Thoracic aorta (tissue), 2 donors: ENCODE results near the gene DENND4B. TPM values are rescaled to one million over a fixed set of nuclear protein-coding genes. Genes with fewer than 3 reads are reported as not detected.
A peak's percentile ranks its signal among the peaks of the same experiment; 100 is the strongest.

Experiments used
- ATAC-seq: fragments of 150-250 bp; one replicate; pipeline ENCODE4 v1.8.0; 2017; ENCODE audit warnings: low read depth; ENCODE audit not compliant: insufficient number of reproducible peaks, low FRiP score
- DNase-seq: peaks from one replicate; pipeline ENCODE4 v3.0.0-alpha.2; 2020; ENCODE audit warnings: low spot score
- H3K27ac ChIP-seq, 2 donors: fragments of 200-600 bp; sonication (generic); 1 replicate in 1 of 2; 2 replicates in 1 of 2; pipeline ENCODE4 v1.5.1; 2016; ENCODE audit warnings: mild to moderate bottlenecking in 2 of 2, moderate library complexity in 2 of 2
- H3K27me3 ChIP-seq: fragments of 200-600 bp; sonication (generic); replicated peaks from 2 replicates; pipeline ENCODE4 v1.6.0; 2016; ENCODE audit warnings: mild to moderate bottlenecking; ENCODE audit not compliant: insufficient read depth
- H3K36me3 ChIP-seq: fragments of 200-600 bp; sonication (generic); one replicate; pipeline ENCODE4 v1.5.1; 2016
- H3K4me1 ChIP-seq, 2 donors: fragments of 200-600 bp; sonication (generic); 1 replicate in 1 of 2; 2 replicates in 1 of 2; pipeline versions ENCODE4 v1.5.1 to v1.6.0; 2016; ENCODE audit warnings: low read depth in 2 of 2, mild to moderate bottlenecking in 1 of 2; ENCODE audit not compliant: control insufficient read depth in 1 of 2
- H3K4me3 ChIP-seq: fragments of 200-600 bp; sonication (generic); 2 replicates; pipeline ENCODE4 v1.5.1; 2016; ENCODE audit warnings: mild to moderate bottlenecking
- H3K9me3 ChIP-seq: fragments of 200-600 bp; sonication (generic); 2 replicates; pipeline ENCODE4 v1.5.1; 2016
- CTCF ChIP-seq: fragments of 200-600 bp; sonication (generic); IDR thresholded peaks from one replicate; pipeline ENCODE4 v1.5.1; 2019; ENCODE audit warnings: antibody characterized with exemption
- total RNA-seq, 2 donors: library from RNA; depleted of rRNA; stranded (reverse); fragments of >200 nt; gene quantifications; one replicate each; pipeline versions ENCODE4 v1.1.0 to v1.2.3, GENCODE V29; 2016

The DENND4B gene
- total RNA-seq, 2 donors from 2014 or later, result 59.0 to 82.7 TPM

DNA sequence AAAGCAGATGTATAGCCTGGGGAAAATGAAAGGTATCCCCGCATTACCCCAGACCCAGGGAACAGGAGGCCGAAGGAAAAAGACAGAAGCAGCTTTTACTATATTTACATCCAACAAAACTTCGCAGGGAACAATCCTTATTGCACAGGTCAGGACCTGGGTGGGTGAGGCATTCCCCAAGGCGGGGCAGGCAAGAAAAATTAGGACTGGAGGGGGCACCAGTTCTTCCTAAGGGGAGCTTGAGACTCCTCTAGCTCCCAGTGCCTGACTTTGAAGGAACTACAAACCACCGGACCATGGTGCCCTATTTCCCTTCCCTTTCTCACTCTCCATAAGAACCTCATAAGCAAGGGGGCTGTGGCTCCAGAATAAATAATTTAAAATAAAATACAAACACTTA lies 17.1 kb downstream of the DENND4B start:
- ATAC-seq, result no peak
- TF ChIP-seq CTCF, result no peak
- H3K4me1 ChIP-seq, result no peaks in the 10 kb centered on the region
- H3K27me3 ChIP-seq, result no peaks in the 10 kb centered on the region
- no peak overlapping the region for H3K4me3 ChIP-seq
- DNase-seq, result no peak
- no peak overlapping the region for H3K27ac ChIP-seq
- no peaks in the 10 kb centered on the region for H3K9me3 ChIP-seq
- H3K36me3 ChIP-seq, result peaks cover 27% of the 10 kb centered on the region

DNA sequence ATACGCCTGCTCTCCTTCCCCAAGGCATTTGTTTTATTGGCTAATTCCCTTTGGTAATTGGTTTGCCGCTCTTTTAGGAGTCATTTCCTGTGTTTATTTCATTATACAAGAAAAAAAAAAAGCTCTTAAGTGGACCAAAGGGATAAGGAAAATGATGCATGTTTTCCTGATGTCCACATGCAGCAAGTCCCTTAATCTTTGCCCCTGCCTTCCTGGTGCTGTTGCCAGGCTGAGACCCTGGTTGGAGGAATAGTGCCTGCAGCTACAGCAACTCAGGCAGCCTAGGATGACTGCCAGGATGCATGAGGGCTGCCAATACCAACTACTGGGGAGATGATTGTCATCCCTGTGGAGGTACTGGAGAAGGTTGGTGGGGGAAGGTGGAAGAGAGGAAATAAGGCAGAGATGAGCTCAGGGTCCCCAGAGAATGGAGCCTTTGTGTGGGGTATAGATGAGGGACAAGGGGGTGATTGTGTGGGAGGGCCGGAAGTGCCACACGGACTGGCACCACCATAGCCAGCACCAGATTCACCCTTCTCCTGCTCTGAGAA lies 17.7 kb downstream of the DENND4B start:
- H3K36me3 ChIP-seq, result peaks cover 24% of the 10 kb centered on the region
- no peaks in the 10 kb centered on the region for H3K27me3 ChIP-seq
- TF ChIP-seq CTCF, result no peak
- no peak overlapping the region for H3K27ac ChIP-seq
- H3K4me3 ChIP-seq, result no peak overlapping the region
- H3K9me3 ChIP-seq, result no peaks in the 10 kb centered on the region
- peaks cover 4% of the 10 kb centered on the region in 2 donors for H3K4me1 ChIP-seq
- ATAC-seq (no peak), DNase-seq (no peak)

- Histone ChIP-seq H3K36me3 (peaks cover 21% of the 10 kb centered on the region), H3K27me3 (no peaks in the 10 kb centered on the region), H3K27ac (no peak overlapping the region), H3K4me1 (peaks cover 5 to 8% of the 10 kb centered on the region in 2 donors), H3K9me3 (no peaks in the 10 kb centered on the region), H3K4me3 (no peak overlapping the region)
- ATAC-seq (no peak), DNase-seq (no peak)
- no peak for TF ChIP-seq CTCF
These were observed 18.3 kb downstream of the DENND4B start for GRCh38 chr1:153928245-153928644.

DNA sequence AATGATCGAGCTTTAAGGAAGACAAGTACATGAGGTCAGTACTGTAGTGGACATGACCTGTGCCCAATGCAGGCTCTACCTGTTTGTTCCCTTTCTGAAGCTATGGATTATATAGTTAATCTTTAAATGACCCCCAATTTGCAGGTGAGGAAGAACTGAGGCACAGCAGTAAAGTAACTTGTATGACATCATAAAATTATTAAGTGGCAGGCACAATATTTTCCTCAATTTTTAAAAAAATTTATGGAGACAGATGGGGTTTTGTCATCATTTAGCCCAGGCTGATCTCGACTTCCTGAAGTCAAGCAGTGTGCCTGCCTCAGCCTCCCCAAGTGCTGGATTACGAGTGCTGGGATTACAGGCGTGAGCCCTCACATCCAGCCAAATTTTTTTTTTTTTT lies 20.1 kb downstream of the DENND4B start:
- Histone ChIP-seq H3K27me3 (no peaks in the 10 kb centered on the region), H3K4me3 (no peak overlapping the region), H3K27ac (no peak overlapping the region), H3K4me1 (peaks cover 8 to 12% of the 10 kb centered on the region in 2 donors), H3K9me3 (no peaks in the 10 kb centered on the region), H3K36me3 (peaks cover 9% of the 10 kb centered on the region)
- no peak for TF ChIP-seq CTCF
- DNase-seq (no peak), ATAC-seq (no peak)

DNA sequence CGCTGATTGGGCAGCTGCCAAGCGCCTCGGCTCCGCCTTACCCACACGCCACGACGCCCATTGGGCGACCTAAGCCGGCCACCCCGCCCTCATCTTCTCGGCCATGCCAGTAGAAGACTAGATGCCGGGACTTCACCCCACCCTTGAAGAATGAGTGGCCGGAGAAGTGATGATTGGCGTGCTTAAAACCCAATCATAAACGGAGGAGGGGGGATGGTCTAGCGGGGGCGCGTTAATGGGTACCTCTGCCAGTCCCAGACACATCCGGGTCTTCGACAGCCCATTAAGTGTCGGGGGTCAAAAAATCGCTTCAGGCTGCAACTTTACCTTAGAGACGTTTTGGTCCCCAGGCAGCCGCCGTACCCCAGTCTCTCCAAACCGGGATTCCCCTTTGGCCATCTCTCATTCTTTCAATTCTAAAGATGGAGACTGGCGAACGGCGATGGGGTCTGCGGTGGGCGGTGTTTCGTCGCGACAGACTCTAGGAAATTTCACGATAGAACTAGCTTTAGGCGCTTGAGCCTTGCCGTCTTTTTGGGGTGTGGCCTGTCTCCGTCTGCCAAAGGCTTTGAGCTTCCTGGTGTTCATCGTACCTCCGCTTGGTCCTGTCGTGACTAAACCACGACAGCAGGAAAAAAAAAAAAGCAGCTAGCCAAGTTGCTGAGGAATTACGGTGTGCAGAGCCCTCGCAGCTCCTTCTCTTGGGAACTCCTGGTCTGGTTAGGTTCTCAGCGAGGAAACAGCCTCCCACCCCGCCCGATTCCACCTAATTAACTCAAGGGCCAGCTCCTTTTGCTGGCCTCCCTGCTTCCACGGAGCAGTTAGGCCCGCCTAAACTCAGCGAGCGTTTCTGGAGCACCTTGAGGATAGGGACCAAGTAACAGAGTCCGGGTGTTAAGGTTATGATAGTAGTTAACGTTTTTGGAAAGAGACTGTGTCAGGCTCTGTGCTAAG lies 23.3 kb downstream of the DENND4B start, which contains the start of gene GATAD2B:
GATAD2B (minus strand) TSS at position 1 of the 954 bp plus-strand sequence. CDS start 94,625 bp downstream, outside the sequence.
- peak within 1 kb of the TSS; percentile 76 for H3K4me3 ChIP-seq
- H3K27me3 ChIP-seq, result no peaks in the 10 kb centered on the region
- peak; percentile 99 for ATAC-seq
- H3K4me1 ChIP-seq, result peaks cover 26 to 31% of the 10 kb centered on the region in 2 donors
- no peaks in the 10 kb centered on the region for H3K9me3 ChIP-seq
- DNase-seq, result peak; percentile 98
- no peak for TF ChIP-seq CTCF
- peak within 1 kb of the TSS; percentile 81 to 87 for H3K27ac ChIP-seq
- no peaks in the 10 kb centered on the region for H3K36me3 ChIP-seq
